ENCODE results near the gene PRKCA. TPM values are rescaled to one million over a fixed set of nuclear protein-coding genes. Genes with fewer than 3 reads are reported as not detected.

Gene PRKCA
- total and polyA plus RNA-seq, 9 donors: 9.1 to 67.6 (median 37.2) TPM

- WGBS, 3 donors: 32 to 51% (median 33%) methylated on average over 14 of the region's 14 CpGs
- Histone ChIP-seq H3K4me1 (ENCODE audit: insufficient read depth) (peaks cover 9% of the 10 kb centered on the region), H3K4me3 (peak overlapping the region; percentile 96), H3K27ac (peak overlapping the region; percentile 4 to 52), H3K9me3 (no peaks in the 10 kb centered on the region), H3K27me3 (no peaks in the 10 kb centered on the region), H3K36me3 (no peaks in the 10 kb centered on the region)
- no peak for TF ChIP-seq EP300 (IDR thresholded peaks at IDR 0.05)
- no peak for TF ChIP-seq CTCF (IDR thresholded peaks at IDR 0.05)
- TF ChIP-seq POLR2A (IDR thresholded peaks at IDR 0.05): no peak
- no peak for DNase-seq
- intact Hi-C loops (cut with DNase I): loop anchor here in 2 of 4 donors (5.0 to 10.0 kb wide), 2 partner anchors 240 to 268 kb away; no protein-coding TSS in a partner anchor
Measured at GRCh38 chr17:66304304-66305174, 2.1 kb downstream of the PRKCA start.

GRCh38 chr17:66306446-66306845 is 4.0 kb downstream of the PRKCA start:
- TF ChIP-seq EP300 (IDR thresholded peaks at IDR 0.05): no peak
- TF ChIP-seq CTCF (IDR thresholded peaks at IDR 0.05): no peak
- TF ChIP-seq POLR2A (IDR thresholded peaks at IDR 0.05): no peak
- DNase-seq: no peak
- Histone ChIP-seq H3K36me3 (no peaks in the 10 kb centered on the region), H3K4me1 (ENCODE audit: insufficient read depth) (peaks cover 9% of the 10 kb centered on the region), H3K27ac (peak overlapping the region in 1 of 2 donors; percentile 27), H3K9me3 (no peaks in the 10 kb centered on the region), H3K27me3 (no peaks in the 10 kb centered on the region), H3K4me3 (no peak overlapping the region)
- intact Hi-C loops (cut with DNase I): loop anchor here in 1 of 4 donors (10.0 kb wide), 1 partner anchor 238 kb away; no protein-coding TSS in a partner anchor
- 12 to 29% (median 14%) methylated on average over 5 of the region's 5 CpGs for WGBS, 3 donors

- Histone ChIP-seq H3K4me1 (ENCODE audit: insufficient read depth) (peaks cover 6% of the 10 kb centered on the region), H3K36me3 (no peaks in the 10 kb centered on the region), H3K9me3 (no peaks in the 10 kb centered on the region), H3K27me3 (no peaks in the 10 kb centered on the region), H3K27ac (no peak overlapping the region), H3K4me3 (no peak overlapping the region)
- 92 to 94% (median 92%) methylated on average over 2 of the region's 2 CpGs for WGBS, 3 donors
- intact Hi-C loops (cut with DNase I): loop anchor here in 1 of 4 donors (10.0 kb wide), 1 partner anchor 238 kb away; no protein-coding TSS in a partner anchor
- TF ChIP-seq CTCF (IDR thresholded peaks at IDR 0.05): no peak
- TF ChIP-seq POLR2A (IDR thresholded peaks at IDR 0.05): no peak
- TF ChIP-seq EP300 (IDR thresholded peaks at IDR 0.05): no peak
- DNase-seq: no peak
Measured at GRCh38 chr17:66307257-66307656, 4.8 kb downstream of the PRKCA start.

- Histone ChIP-seq H3K4me1 (ENCODE audit: insufficient read depth) (peaks cover 3% of the 10 kb centered on the region), H3K36me3 (no peaks in the 10 kb centered on the region), H3K4me3 (no peak overlapping the region), H3K9me3 (no peaks in the 10 kb centered on the region), H3K27ac (no peak overlapping the region), H3K27me3 (no peaks in the 10 kb centered on the region)
- 55 to 72% (median 60%) methylated on average over 2 of the region's 2 CpGs for WGBS, 3 donors
- no peak for DNase-seq
- no peak for TF ChIP-seq EP300 (IDR thresholded peaks at IDR 0.05)
- intact Hi-C loops (cut with DNase I): loop anchor here in 1 of 4 donors (10.0 kb wide), 1 partner anchor 236 kb away; no protein-coding TSS in a partner anchor
Measured at GRCh38 chr17:66308856-66309255, 6.4 kb downstream of the PRKCA start.

- Histone ChIP-seq H3K9me3 (no peaks in the 10 kb centered on the region), H3K27ac (no peak overlapping the region), H3K36me3 (no peaks in the 10 kb centered on the region), H3K27me3 (no peaks in the 10 kb centered on the region), H3K4me3 (no peak overlapping the region), H3K4me1 (ENCODE audit: insufficient read depth) (peaks cover 3% of the 10 kb centered on the region)
- DNase-seq: no peak
- intact Hi-C loops (cut with DNase I): loop anchor here in 2 of 4 donors (2.0 to 10.0 kb wide), 2 partner anchors 41 to 235 kb away; no protein-coding TSS in a partner anchor
- WGBS, 3 donors: 72 to 81% (median 76%) methylated on average over 4 of the region's 4 CpGs
- TF ChIP-seq POLR2A (IDR thresholded peaks at IDR 0.05) (no peak), CTCF (IDR thresholded peaks at IDR 0.05) (no peak), EP300 (IDR thresholded peaks at IDR 0.05) (no peak)
Measured at GRCh38 chr17:66309793-66310192, 7.4 kb downstream of the PRKCA start.

Measured in ovary (tissue), 9 donors.